Stimulated activated CD4-positive, alpha-beta T cell treated with anti-CD3 and anti-CD28 coated beads, Interleukin-2, amount 100 ng/mL, for 48 hours (primary cell): ENCODE data around the gene AHI1.
"Not testable (repeated sequence)": the region's sequence is repeated elsewhere in the genome, so short reads cannot be mapped to it uniquely, and the experiment has no call there.

Source experiments
- DNase-seq, 2 donors: peaks; one replicate each; pipeline ENCODE4 v3.0.0-alpha.2; 2020

Gene AHI1

GRCh38 chr6:135383766-135384165, 113.8 kb downstream of the AHI1 start:
- DNase-seq = no peak

- DNase-seq = no peak
Observed at GRCh38 chr6:135383301-135383700, 114.2 kb downstream of the AHI1 start.

DNA sequence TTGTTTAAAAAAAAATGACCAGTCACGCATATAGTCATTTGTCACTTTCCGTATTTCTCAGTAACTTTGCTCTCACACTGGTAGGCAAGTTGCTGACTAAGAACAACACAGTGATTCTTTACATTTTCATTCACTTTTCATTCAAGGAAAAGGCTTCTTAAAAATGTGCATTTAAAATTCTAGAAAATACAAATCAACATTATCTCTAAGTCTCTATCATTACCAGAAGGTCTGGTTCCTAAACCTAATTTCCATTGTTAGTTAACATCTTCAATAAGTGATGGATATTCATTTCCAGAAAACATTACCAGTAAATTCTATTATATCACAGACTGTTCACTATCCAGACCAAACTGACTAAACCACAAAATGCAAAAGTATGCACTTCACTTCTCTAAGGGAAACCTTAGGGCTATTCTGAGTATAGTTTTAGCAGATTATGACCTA, 115.3 kb downstream of the AHI1 start:
- no peak for DNase-seq

- no peak for DNase-seq
Observed at GRCh38 chr6:135380793-135381192, 116.7 kb downstream of the AHI1 start.

- no peak for DNase-seq
Observed at GRCh38 chr6:135379647-135380046, 117.9 kb downstream of the AHI1 start.

DNA sequence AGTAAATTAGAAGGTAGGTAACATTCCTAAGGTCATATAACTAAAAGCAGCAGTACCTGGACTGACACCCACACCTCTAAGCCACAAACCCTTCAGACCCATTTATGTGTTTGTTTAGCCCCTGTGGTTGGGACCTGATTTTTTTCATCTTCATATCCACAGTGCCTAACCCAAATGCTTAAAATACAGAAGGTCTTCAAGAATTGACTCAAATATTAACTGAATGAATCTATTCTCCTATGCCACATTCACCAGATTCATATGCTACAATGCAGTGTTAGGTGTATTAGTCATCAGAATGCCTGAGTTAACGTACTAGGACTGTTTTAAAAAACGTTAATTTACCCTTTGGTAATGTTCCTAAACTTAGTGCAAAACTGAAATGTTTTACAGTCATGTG, 124.8 kb downstream of the AHI1 start:
- DNase-seq = no peak

- not testable (repeated sequence) for DNase-seq
Observed at GRCh38 chr6:135363622-135364021, 133.9 kb downstream of the AHI1 start.

DNA sequence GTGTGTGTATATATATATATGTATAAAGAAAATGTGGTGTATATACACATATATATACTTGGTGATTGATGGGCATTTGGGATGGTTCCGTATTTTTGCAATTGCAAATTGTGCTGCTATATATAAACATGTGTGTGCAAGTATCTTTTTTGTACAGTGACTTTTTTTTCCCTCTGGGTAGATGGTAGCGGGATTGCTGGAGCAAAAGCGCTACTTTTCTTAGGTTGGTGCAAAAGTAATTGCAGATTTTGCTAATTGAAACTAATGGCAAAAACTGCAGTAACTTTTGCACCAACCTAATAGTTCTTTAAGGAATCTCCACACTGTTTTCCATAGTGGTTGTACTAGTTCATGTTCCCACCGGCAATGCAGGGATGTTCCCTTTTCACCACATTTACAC, 135.4 kb downstream of the AHI1 start:
- DNase-seq = no peak

GRCh38 chr6:135360222-135360621, 137.3 kb downstream of the AHI1 start:
- no peak for DNase-seq

DNA sequence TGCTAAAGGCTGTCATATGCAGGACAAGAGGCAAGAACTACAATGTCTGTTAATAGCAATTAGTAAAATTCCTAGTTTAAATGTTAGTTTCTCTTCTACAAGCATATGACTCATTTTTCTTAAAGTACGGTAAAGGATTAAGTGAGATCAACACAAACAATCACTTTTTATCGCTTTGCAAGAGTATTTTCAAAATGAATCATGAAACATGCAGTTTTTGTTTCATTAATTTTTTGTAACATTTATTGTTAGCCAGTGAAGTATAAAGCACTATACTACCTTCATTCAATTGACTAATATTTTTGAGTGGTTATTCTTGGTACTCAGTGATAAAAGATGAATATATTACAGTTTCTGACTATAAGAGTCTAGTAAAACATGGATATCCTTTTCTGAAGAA, 138.6 kb downstream of the AHI1 start:
- DNase-seq = no peak

GRCh38 chr6:135358251-135358821, 139.2 kb downstream of the AHI1 start:
- no peak for DNase-seq

- no peak for DNase-seq
Observed at GRCh38 chr6:135354407-135354806, 143.1 kb downstream of the AHI1 start.

- no peak for DNase-seq
Observed at GRCh38 chr6:135353113-135353512, 144.4 kb downstream of the AHI1 start.

DNA sequence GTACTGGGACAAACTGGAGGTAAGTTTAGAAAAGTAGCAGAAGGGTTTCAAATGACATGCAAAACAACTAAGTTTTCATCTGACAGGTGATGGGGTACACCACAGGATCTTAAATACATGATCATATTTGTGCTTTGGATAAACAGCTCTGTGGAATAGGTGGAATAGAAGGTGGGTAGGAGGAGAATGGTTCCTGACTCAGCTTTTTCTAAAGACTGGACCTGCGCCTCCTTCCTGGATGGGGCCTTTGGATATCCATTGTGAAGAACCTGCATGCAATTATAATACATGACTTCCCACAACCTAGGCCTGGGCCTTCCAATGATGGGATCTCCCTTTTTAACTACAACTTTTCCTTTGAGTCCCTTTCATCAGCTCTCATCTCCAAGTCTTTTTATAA, 145.9 kb downstream of the AHI1 start:
- no peak for DNase-seq

DNA sequence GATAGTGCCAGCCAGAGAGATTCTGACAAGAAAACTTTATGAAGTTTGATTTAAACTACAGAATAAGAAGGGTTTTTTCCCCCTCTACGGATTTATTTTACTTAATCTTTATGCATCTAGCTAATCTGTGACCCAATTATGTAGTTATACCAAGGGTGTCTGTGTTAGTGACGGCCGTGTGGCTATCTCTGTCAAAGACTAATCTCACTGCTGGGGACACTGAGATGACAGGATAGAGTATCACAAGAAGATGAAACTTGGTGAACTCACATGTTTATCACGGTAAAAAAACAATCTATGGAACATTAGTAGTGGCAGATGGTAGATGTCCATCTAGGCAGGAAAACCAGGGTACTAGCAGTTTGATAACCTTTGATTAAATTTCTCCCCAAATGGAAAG, 149.7 kb downstream of the AHI1 start:
- DNase-seq = no peak

DNA sequence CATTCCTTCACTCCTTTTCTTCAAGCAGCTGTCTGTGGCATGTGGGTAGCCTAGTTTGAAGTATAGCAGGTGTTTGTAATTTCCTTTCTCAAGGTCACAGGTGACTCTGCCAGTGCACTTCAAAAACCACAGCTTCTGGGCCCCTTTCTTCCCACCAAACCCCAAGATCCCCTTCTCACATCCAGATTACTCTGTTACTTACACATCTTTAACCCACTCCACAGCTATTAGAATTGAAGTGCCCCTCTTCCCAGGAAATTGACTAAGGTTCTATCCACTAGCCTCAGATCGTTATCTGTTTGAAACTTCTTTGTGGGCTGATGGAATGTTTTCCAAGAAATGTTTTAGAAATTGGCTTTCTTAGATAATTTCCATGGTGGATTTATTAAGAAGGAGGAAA, 150.8 kb downstream of the AHI1 start:
- no peak for DNase-seq

DNA sequence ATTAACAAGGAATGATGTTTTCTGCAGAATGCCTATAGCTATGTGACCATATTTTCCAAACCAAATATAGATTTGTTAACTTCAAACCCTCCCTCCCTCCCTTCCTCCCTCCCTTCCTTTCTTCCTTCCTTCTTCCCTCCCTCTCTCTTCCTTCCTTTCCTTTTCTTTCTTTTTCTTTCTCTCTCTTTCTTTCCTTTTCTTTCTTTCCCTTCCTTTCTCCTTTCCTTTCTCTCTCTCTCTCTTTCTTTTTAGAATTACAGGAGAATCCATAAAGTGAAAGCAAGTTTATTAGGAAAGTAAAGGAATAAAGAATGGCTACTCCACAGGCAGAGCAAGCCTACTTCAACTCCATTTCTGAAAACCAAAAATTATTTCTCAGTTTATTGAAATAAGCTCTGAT, 153.0 kb downstream of the AHI1 start:
- no peak for DNase-seq

- DNase-seq = not testable (repeated sequence)
Observed at GRCh38 chr6:135339920-135340319, 157.6 kb downstream of the AHI1 start.

DNA sequence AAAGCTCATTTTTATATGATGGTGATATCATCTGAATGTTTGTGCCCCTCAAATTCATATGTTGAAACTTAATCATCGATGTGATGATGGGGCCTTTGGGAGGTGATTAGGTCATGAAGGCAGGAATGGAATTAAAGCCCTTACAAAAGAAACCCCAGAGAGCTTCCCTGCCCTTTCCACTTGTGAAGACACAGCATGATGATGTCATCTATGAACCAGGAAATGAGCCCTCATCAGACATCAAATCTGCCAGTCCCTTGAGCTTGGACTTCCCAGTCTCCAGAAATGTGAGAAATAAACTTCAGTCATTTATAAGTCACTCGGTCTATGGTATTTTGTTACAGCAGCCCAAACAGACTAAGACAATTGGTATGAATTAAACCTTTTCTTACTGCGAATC, 163.4 kb downstream of the AHI1 start:
- no peak for DNase-seq

DNA sequence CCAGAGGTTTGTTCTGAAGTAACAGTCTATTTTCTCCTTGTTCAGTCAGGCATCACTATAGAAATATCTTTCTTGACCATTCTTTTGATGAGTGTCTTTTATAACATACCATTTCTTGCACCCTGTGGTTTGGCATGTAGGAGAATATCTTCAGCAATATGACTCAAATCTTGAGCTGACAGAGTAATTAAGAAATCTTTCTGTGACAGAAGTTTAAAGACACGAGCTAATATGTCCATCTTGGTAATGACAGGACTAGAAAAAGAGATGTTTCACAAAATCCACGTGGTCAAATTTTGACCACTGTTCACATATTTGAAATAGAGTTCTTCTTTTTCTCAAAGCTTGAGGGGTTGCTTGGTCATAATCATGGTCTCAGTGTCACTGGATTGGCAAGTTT, 166.5 kb downstream of the AHI1 start:
- no peak for DNase-seq

GRCh38 chr6:135329851-135330803, 167.4 kb downstream of the AHI1 start:
- no peak for DNase-seq

DNA sequence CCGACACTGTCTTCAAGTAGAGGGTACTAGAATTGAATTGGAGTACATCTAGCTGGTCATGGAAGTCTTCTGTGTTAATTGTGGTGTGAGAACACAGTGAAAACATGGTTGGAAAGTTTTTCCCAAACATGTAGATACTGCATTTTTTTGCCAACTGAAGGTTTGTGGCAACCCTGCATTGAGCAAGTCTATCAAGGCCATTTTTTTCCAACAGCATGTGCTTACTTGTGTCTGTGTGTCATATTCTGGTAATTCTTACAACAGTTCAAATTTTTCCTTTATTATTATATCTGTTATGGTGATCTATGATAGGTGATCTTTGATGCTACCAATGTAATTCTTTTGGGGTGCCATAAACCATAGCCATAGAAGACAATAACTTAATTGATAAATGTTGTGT, 169.4 kb downstream of the AHI1 start:
- no peak for DNase-seq

- no peak for DNase-seq
Observed at GRCh38 chr6:135325624-135326424, 171.7 kb downstream of the AHI1 start.

DNA sequence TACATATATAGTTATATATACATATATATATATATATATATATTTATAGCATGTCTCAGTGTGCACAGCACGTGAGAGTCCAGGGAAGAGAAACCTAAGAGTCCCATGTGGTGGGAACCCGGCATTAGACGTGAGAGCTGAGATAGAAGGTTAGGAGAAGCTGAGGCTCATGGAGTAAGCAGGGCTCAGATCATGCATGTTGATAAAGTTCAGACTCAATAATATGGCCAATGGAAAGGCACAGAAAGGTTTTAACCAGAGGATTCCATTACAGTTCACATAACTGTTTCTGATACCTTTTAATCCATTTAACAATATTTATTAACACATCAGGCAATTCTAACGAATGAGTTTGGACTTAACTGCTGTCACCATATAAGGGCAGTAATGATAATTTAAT, 173.0 kb downstream of the AHI1 start:
- no peak for DNase-seq
